ENCODE measurements around the gene FHL5.
"Not testable (repeated sequence)": the region's sequence is repeated elsewhere in the genome, so short reads cannot be mapped to it uniquely, and the experiment has no call there.

FHL5 gene

DNA sequence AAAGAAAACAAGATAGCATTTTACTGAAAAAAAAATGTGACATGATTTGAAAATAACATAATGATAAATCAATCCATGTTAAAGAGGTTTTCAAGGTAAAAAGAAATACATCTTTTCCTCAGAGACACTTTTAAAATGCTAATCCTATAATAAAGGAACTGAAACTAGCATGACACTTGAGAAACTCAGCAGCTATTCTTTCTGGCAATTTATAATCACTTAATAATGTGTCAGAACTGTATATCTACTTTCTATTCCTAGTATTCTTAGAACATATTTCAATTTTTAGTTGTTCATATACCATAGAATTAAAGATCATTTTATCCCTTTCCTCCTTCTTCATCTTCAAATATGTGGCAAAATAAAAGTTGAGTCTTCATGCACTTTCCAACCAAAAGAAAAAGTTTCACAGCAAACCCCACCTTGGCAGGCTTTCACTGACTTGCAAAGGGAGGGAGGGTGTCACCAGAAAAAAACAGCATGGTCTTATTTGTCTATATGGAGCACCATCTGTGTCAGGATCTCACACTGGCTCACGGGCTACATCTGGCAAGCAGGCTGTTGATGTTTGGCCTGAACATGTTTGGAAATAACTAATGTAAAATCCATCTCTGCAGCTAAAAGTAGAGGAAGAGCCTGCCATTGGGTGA lies 48.5 kb downstream of the FHL5 start:
- no peak for DNase-seq

DNA sequence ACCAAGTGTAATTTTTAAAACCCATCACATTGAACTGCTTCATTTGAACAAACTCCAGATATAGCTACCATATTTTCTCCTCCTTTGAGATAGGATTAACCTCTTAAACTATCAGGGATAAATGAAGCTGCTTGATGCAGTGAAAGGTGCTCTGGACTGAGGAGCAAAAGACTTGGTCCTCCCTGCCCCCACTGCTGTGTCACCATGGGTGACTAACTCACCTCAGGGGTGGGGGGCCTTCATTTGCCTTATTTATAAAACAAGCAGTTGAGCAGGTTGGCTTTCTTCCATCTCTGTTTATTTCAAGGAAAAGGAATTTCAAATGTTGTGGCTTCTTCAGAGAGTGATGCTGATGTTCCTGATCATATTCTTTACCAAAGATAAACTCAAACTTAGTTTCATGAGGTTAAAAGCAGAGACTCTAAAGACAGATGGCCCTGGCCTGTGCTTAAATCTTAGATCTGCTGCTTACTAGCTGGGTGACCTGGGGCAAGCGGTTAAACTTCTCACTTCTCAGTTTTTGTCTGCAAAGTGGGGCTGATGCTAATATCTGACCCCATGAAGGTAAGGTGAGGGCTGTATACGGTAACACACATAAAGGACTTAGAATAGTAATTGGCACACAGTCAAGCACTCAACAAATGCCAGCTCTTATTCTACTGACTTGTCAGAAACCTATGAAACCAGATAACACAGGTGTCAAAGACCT lies 50.5 kb downstream of the FHL5 start:
- no peak for DNase-seq

DNA sequence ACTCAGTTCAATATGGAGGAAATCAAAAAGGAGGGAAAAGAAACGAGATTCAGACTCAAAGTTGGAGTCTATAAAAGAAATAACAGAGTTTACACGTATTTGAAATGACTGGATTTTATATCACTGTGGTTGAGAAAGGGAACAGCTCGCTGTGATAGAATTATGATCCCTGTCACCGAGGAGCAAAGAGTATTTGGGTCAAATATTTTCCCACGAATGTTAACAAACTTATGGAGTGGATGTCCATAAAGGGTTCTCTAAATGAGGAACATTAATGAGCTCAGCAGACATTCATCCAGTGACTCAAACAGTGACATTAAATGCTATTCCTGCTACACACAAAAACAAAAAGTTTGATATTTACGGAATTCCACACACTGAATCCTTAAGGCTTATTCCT lies 57.9 kb downstream of the FHL5 start:
- DNase-seq, result no peak

DNA sequence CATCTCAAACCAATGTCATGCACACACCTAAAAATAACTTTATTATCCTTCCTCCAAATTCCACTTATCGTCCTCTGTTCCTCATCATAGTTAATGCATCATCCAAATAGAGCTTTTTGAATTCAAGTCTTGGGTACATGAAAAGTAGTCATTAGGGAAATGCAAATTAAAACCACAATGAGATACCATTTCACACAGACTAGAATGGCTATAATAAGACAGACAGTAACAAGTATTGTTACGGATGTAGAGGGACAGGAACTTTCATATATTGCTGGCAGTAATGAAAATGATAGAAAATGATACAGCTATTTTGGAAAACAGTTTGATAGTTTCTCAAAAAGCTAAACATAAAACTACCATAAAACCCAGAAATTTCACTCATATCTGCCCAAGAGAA lies 59.1 kb downstream of the FHL5 start:
- DNase-seq, result no peak

- no peak for DNase-seq
These were observed 62.0 kb downstream of the FHL5 start for GRCh38 chr6:96624957-96625356.

DNA sequence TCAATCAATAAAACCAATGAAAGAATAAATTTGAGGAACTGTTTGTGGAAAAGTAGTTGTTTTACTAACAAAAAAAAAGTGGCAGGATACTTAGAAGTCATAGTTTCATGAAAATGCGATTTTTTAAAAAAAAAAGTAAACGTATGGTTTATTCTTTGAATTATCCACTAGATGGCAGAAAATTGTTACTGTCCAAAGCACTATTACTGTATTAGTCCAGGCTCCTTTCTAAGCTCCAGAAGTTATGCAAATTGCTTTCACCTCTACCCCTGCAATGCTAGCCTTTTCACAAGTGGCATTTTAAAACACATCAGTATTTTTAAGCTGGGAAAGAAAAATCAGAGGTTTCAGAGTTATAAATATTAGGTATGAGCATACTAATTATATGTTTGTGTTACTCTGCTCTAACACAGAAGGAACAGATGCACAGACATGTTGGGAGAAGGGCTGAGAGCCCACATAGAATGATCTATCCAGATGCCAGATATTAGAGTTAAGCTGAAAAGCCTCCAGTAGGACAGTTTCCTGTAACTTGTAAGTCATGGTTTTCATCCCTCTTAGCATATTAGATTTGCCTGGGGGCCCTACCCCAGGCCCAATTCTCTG lies 63.9 kb downstream of the FHL5 start:
- no peak for DNase-seq

- DNase-seq, result peak in 1 of 2 experiments; percentile 10
These were observed 68.3 kb downstream of the FHL5 start for GRCh38 chr6:96631248-96631647.

GRCh38 chr6:96637979-96638378 lies 75.1 kb downstream of the FHL5 start:
- not testable (repeated sequence) for DNase-seq

DNA sequence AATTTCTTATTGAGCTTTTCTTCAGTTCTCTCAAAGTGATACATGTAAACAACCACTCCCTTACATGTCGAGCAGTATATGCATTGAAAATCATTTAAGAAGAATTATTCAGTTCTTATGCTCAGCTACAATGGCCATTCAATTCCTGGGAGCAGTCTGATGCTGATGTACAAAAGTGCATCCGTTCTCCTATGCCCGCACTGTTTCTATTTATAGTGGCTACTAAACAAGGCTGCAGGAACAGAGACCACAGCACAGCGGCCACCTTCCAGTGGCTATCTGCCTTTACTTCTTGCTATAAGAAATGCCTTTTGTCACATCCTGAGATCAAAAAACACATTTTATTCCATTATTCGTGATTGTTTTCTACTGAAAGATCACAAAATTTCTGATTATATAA lies 82.2 kb downstream of the FHL5 start:
- DNase-seq, result no peak

DNA sequence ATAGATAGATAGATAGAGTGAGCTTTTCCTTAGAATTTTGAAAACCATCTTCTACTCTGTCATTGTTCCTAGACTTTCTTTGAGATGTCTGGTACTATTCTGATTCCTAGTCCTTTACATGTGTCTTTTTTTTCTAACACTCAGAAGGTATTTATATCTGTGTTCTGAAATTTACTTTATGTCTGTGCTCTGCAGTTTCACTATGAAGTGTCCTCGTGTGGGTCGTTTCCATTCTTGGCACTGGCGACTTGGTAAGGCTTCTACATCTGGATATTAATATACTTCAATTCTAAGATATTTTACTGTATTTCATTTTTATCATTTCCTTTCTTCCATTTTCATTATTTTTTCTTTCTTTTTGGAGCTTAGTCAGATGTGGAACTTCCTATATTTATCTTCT lies 87.0 kb downstream of the FHL5 start:
- no peak for DNase-seq

DNA sequence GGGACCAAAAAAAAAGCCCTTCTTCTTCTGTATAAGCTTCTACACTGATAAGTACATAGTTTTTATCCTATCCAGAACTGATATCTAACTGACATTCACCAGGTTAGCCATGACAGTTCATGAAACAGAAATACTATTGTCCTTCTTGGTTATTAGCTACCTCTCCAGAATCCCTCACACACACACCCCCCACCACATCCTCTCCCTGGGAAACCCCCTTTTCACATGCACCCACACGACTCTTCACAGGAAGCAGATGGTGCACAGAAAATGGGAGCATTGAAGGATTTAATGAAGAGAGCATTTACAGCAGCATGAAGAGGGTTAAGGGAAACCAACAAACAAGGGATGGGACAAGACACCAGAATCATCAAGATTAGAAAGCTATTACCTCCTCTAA lies 88.9 kb downstream of the FHL5 start:
- DNase-seq, result no peak

- DNase-seq, result no peak
These were observed 89.6 kb downstream of the FHL5 start for GRCh38 chr6:96652552-96652951.

GRCh38 chr6:96653181-96653580 lies 90.3 kb downstream of the FHL5 start:
- DNase-seq, result no peak

GRCh38 chr6:96656567-96656966 lies 93.6 kb downstream of the FHL5 start:
- DNase-seq, result no peak

DNA sequence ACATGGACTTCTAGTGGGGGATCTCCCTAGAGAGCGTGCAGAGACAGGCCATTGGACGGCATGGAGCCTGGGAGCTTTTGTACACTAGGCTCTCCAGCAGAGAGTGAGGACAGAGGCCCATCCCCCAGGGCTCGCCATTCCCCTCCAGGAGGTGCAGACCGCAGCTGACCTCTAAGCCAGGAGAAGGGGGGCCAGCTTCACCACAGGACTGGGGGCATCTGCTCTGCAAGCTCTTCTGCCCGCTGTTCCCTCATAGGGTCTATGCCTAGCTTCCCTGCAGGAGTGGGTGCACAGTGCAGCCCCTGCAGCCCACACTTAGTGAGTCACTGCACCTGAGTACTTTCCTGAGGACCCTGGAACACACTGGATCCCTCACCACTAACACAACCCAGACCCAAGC lies 94.4 kb downstream of the FHL5 start:
- no peak for DNase-seq

DNA sequence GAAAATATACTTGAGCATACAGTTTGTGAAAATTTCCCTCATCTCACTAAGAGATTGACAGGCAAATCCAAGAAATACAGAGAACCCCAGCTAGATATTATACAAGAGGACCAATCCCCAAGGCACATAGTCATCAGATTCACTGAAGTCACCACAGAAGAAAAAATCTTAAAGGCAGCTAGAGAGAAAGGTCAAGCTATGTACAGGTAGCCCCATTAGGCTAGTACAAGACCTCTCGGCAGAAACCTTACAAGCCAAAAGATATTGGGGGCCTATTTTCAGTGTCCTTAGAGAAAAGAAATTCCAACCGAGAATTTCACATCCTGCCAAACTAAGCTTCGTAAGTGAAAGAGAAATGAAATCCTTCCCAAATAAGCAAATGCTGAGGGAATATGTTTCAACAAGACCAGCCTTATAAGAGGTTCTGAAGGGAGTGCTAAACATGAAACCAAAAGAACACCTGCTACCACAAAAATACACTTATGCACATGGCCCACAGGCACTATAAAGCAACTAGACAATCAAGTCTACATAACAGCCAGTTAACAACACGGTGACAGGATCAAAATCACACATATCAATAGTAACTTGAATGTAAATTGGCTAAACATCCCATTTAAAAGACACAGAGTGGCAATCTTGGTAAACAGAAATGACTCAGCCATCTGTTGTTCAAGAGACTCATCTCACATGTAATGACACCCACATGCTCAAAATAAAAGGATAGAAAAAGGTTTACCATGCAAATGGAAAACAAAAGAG lies 96.3 kb downstream of the FHL5 start:
- no peak for DNase-seq
